K562 (cell line): Measurements from ENCODE around the gene PEF1. TPM values are rescaled to one million over a fixed set of nuclear protein-coding genes. Genes with fewer than 3 reads are reported as not detected.

Experiments used
- COPS2 ChIP-seq: fragments of 450-650 bp; conservative IDR thresholded peaks from 2 replicates; pipeline ENCODE4 v1.6.1; 2016; ENCODE audit warnings: mild to moderate bottlenecking, moderate library complexity
- ILK ChIP-seq: fragments of 450-650 bp; IDR thresholded peaks from 2 replicates; pipeline ENCODE4 v1.6.1; 2016; ENCODE audit warnings: missing genetic modification characterization, low read depth, mild to moderate bottlenecking, missing compliant biosample characterization, moderate library complexity, borderline replicate concordance
- PURB ChIP-seq: sonication (generic); formaldehyde crosslinking; IDR thresholded peaks from 2 replicates; pipeline ENCODE4 v1.9.0; 2021; ENCODE audit warnings: low read depth, mild to moderate bottlenecking, missing genetic modification reagents
- REST ChIP-seq, 2 experiments: fragments of 450-650 bp; formaldehyde crosslinking in 1 of 2; IDR thresholded peaks; 2 replicates each; pipeline versions ENCODE4 v1.4.0 to v1.6.1; 2014 to 2020; ENCODE audit warnings: mild to moderate bottlenecking in 2 of 2, borderline replicate concordance in 1 of 2, low read depth in 1 of 2
- SRSF7 ChIP-seq: fragments of 200-400 bp; formaldehyde crosslinking; optimal IDR thresholded peaks from 2 replicates; pipeline ENCODE3; 2017; ENCODE audit warnings: mild to moderate bottlenecking, low read depth, low read length
- ZBTB43 ChIP-seq: sonication (generic); formaldehyde crosslinking; IDR thresholded peaks from 2 replicates; pipeline ENCODE4 v1.8.0; 2023; ENCODE audit warnings: mild to moderate bottlenecking, missing genetic modification reagents
- polyA plus RNA-seq, 8 experiments: library from polyadenylated mRNA; depleted of rRNA in 4 of 8; stranded (reverse) in 5 of 8; unstranded in 3 of 8; fragments of >200 nt; fragmentation: Nextera tagmentation in 2 of 8; fragmentation: Illumina TruSeq in 1 of 8; extraction: Ambion mirVana in 2 of 8; extraction: Trizol in 1 of 8; gene quantifications; 2 replicates each; pipeline versions ENCODE4 v1.2.1 to v1.2.3, GENCODE V29; 2011 to 2014; ENCODE audit warnings: inconsistent platforms in 1 of 8, missing spikeins in 1 of 8
- total RNA-seq, 7 experiments: library from RNA; depleted of rRNA in 6 of 7; stranded (reverse); fragments of >200 nt in 6 of 7; fragmentation: Illumina TruSeq in 2 of 7; extraction: Trizol in 2 of 7; gene quantifications; 2 replicates each; pipeline versions ENCODE4 v1.2.1 to v1.2.3, GENCODE V29; 2011 to 2021; ENCODE audit warnings: low replicate concordance in 1 of 7

PEF1 gene
- total and polyA plus RNA-seq, 9 of the 15 experiments (the other 6 are each of a cell fraction or from before 2014, with no cell fraction given), result 26.3 to 95.5 (median 61.9) TPM

DNA sequence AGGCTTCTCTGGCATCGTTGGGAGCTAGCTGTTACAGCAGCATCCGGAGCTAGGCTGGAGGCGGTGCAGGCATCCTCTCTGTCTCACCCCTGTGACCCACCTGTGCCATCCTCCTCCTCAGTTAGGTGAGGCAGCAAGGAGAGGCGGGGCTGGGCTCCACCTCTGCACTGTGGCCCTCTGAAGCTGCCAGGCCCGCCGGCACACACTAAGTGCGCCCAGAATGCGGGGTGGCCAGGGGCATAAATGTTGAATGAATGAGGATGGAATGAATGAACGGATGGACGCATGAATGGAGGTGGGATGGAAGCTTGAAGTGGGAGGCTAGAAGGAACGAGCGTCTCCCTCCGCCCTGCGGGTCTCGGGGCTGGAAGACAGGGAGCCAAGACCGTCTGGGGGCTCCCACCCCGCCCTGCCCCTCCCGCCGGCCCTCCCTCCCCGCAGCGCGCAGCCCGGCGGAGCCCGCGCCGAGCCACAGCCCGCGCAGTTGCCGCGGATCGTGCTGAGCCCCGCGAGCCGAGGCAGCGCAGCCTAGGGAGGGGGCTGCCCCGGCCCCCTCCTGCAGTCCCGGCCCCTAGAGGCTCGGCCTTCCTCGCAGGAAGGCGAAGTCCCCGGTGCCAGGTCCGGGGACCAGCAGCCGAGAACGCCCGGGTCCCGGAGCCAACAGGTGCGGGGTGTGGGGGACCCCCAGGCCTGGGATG is 27.3 kb downstream of the PEF1 start, which contains the start of gene HCRTR1 (continued):
- TF ChIP-seq REST (IDR thresholded peaks at IDR 0.05; ENCODE audit: borderline replicate concordance), result no peak
- no peak for TF ChIP-seq REST (CRISPR knock-in tag; IDR thresholded peaks at IDR 0.05; ENCODE audit: low read depth)
- TF ChIP-seq ILK (tag), result no peak
- TF ChIP-seq PURB (CRISPR knock-in tag), result no peak
- no peak for TF ChIP-seq ZBTB43 (CRISPR knock-in tag)
- no peak for TF ChIP-seq COPS2
- TF ChIP-seq SRSF7, result no peak
